ENCODE data around the gene NPHP1. TPM values are rescaled to one million over a fixed set of nuclear protein-coding genes. Genes with fewer than 3 reads are reported as not detected.

The NPHP1 gene
- total and polyA plus RNA-seq, 2 donors (not counting 3 experiments of a cell fraction or from before 2014, with no cell fraction given): 2.3 to 5.9 TPM

GRCh38 chr2:110115291-110116032, 89.4 kb downstream of the NPHP1 start, which contains the start of gene MALL:
Gene MALL (minus strand): TSS chr2:110115822. CDS start chr2:110115792, 30 bp downstream.
- H3K4me2 ChIP-seq (ENCODE audit: insufficient read depth, low read length): peak within 1 kb of the TSS; percentile 89
- TF ChIP-seq, protein P1, sequence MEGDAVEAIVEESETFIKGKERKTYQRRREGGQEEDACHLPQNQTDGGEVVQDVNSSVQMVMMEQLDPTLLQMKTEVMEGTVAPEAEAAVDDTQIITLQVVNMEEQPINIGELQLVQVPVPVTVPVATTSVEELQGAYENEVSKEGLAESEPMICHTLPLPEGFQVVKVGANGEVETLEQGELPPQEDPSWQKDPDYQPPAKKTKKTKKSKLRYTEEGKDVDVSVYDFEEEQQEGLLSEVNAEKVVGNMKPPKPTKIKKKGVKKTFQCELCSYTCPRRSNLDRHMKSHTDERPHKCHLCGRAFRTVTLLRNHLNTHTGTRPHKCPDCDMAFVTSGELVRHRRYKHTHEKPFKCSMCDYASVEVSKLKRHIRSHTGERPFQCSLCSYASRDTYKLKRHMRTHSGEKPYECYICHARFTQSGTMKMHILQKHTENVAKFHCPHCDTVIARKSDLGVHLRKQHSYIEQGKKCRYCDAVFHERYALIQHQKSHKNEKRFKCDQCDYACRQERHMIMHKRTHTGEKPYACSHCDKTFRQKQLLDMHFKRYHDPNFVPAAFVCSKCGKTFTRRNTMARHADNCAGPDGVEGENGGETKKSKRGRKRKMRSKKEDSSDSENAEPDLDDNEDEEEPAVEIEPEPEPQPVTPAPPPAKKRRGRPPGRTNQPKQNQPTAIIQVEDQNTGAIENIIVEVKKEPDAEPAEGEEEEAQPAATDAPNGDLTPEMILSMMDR (IDR thresholded peaks at IDR 0.05; ENCODE audit: extremely low read depth in 1 of 2, insufficient read depth in 1 of 2, low read depth in 1 of 2, low read length in 2 of 2): no peak
- TF ChIP-seq POLR2A (IDR thresholded peaks at IDR 0.05; ENCODE audit: low read depth, low read length) (no peak), POLR2AphosphoS5 (IDR thresholded peaks at IDR 0.05; ENCODE audit: insufficient read depth, low read depth, low read length) (peak; percentile 17)
- H3K4me3 ChIP-seq (replicated peaks in 1 of 3; ENCODE audit: insufficient read depth in 1 of 3, low read depth in 1 of 3, low read length in 3 of 3): peak within 1 kb of the TSS; percentile 40 to 82 (median 66)
- intact Hi-C loops (cut with micrococcal nuclease): loop anchor here (1.0 kb wide), 4 partner anchors 8 to 42 kb away; no protein-coding TSS in a partner anchor
- H3K9me3 ChIP-seq (replicated peaks; ENCODE audit: control insufficient read depth, insufficient read depth, low read length): no peaks in the 10 kb centered on the region
- dilution Hi-C loops (cut with MboI; ENCODE audit: extremely low pct_ligation_motif_present, low sequenced_read_pairs): no loop called here
- H3K4me1 ChIP-seq (ENCODE audit: control insufficient read depth, extremely low read depth, insufficient read depth, low read length): peaks cover 31% of the 10 kb centered on the region
- H3K9me1 ChIP-seq (replicated peaks; ENCODE audit: control insufficient read depth, extremely low read depth, insufficient read depth, low read length): no peaks in the 10 kb centered on the region
- no peaks in the 10 kb centered on the region for H3K36me3 ChIP-seq (ENCODE audit: control insufficient read depth in 2 of 2, extremely low read depth in 1 of 2, insufficient read depth in 2 of 2, low read length in 2 of 2)
- BruUV-seq (replicated peaks): no TSS peak
- H2AFZ ChIP-seq (ENCODE audit: low read depth, low read length): peak within 1 kb of the TSS; percentile 36
- no peaks in the 10 kb centered on the region for H3K27me3 ChIP-seq (ENCODE audit: control insufficient read depth in 2 of 2, insufficient read depth in 2 of 2, low read length in 2 of 2)
- FAIRE-seq (no peak), DNase-seq (ENCODE audit: low read depth, low spot score) (peak; percentile 47)
- peak within 1 kb of the TSS; percentile 72 for H3K9ac ChIP-seq (replicated peaks; ENCODE audit: extremely low read depth, insufficient read depth, low read length)
- peak within 1 kb of the TSS; percentile 30 for H3K27ac ChIP-seq (ENCODE audit: insufficient read depth, low read depth, low read length)
- ChIA-PET POLR2A (interaction anchor here (0.7 to 1.1 kb wide), 2 partner anchors 10 to 35 kb away, joined by 3 to 4 read pairs; no protein-coding TSS in a partner anchor), CTCF (interaction anchor here (0.7 to 3.5 kb wide), 14 partner anchors 9 to 51 kb away, joined by 3 to 51 read pairs (median 10); no protein-coding TSS in a partner anchor)
- no peaks in the 10 kb centered on the region for H4K20me1 ChIP-seq (replicated peaks; ENCODE audit: control insufficient read depth, extremely low read depth, insufficient read depth, low read length)
- H3K79me2 ChIP-seq (ENCODE audit: control insufficient read depth, insufficient read depth, low read length): peaks cover 48% of the 10 kb centered on the region

- CTCF ChIA-PET: interaction anchor here (3.2 to 3.5 kb wide), 2 partner anchors 8 to 42 kb away, joined by 29 to 51 read pairs; no protein-coding TSS in a partner anchor
- POLR2A ChIA-PET: no interaction called here
- H3K79me2 ChIP-seq (ENCODE audit: control insufficient read depth, insufficient read depth, low read length): peaks cover 54% of the 10 kb centered on the region
Measured at GRCh38 chr2:110114831-110115255, 90.0 kb downstream of the NPHP1 start.

More at GRCh38 chr2:110114831-110115255, 90.0 kb downstream of the NPHP1 start:
- Histone ChIP-seq H3K4me1 (ENCODE audit: control insufficient read depth, extremely low read depth, insufficient read depth, low read length) (peaks cover 28% of the 10 kb centered on the region), H2AFZ (ENCODE audit: low read depth, low read length) (peak overlapping the region; percentile 36), H3K9ac (replicated peaks; ENCODE audit: extremely low read depth, insufficient read depth, low read length) (peak overlapping the region; percentile 72), H3K9me1 (replicated peaks; ENCODE audit: control insufficient read depth, extremely low read depth, insufficient read depth, low read length) (no peaks in the 10 kb centered on the region), H3K4me3 (replicated peaks in 1 of 3; ENCODE audit: insufficient read depth in 1 of 3, low read depth in 1 of 3, low read length in 3 of 3) (peak overlapping the region; percentile 40 to 82 (median 66)), H3K9me3 (replicated peaks; ENCODE audit: control insufficient read depth, insufficient read depth, low read length) (no peaks in the 10 kb centered on the region), H3K27me3 (ENCODE audit: control insufficient read depth in 2 of 2, insufficient read depth in 2 of 2, low read length in 2 of 2) (no peaks in the 10 kb centered on the region), H3K4me2 (ENCODE audit: insufficient read depth, low read length) (peak overlapping the region; percentile 89), H4K20me1 (replicated peaks; ENCODE audit: control insufficient read depth, extremely low read depth, insufficient read depth, low read length) (no peaks in the 10 kb centered on the region), H3K27ac (ENCODE audit: insufficient read depth, low read depth, low read length) (peak overlapping the region; percentile 30), H3K36me3 (ENCODE audit: control insufficient read depth in 2 of 2, extremely low read depth in 1 of 2, insufficient read depth in 2 of 2, low read length in 2 of 2) (no peaks in the 10 kb centered on the region)
- dilution Hi-C loops (cut with MboI; ENCODE audit: extremely low pct_ligation_motif_present, low sequenced_read_pairs) (no loop called here), intact Hi-C loops (cut with micrococcal nuclease) (no loop called here)
- TSS peak; percentile 43 for BruUV-seq (replicated peaks)
- DNase-seq (ENCODE audit: low read depth, low spot score) (peak; percentile 49), FAIRE-seq (no peak)
- TF ChIP-seq, protein P2, sequence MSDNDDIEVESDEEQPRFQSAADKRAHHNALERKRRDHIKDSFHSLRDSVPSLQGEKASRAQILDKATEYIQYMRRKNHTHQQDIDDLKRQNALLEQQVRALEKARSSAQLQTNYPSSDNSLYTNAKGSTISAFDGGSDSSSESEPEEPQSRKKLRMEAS (IDR thresholded peaks at IDR 0.05; ENCODE audit: insufficient read depth, insufficient read length): no peak
- no peak for TF ChIP-seq POLR2AphosphoS5 (IDR thresholded peaks at IDR 0.05; ENCODE audit: insufficient read depth, low read depth, low read length)
- no peak for TF ChIP-seq EZH2 (IDR thresholded peaks at IDR 0.05; ENCODE audit: borderline replicate concordance, low read depth, low read length, severe bottlenecking)
- TF ChIP-seq, protein P1 (IDR thresholded peaks at IDR 0.05; ENCODE audit: extremely low read depth in 1 of 2, insufficient read depth in 1 of 2, low read depth in 1 of 2, low read length in 2 of 2): no peak
- no peak for TF ChIP-seq JUN (IDR thresholded peaks at IDR 0.05; ENCODE audit: borderline replicate concordance, insufficient read depth, insufficient read length, low read depth)
- no peak for TF ChIP-seq MYC (IDR thresholded peaks at IDR 0.05; ENCODE audit: low read depth, low read length)
- no peak for TF ChIP-seq FOS (IDR thresholded peaks at IDR 0.05; ENCODE audit: borderline replicate concordance, insufficient read depth, low read length)
- no peak for TF ChIP-seq GATA2 (IDR thresholded peaks at IDR 0.05; ENCODE audit: insufficient read depth, insufficient read length, low read depth, low read length)
- TF ChIP-seq POLR2A (IDR thresholded peaks at IDR 0.05; ENCODE audit: low read depth, low read length): no peak
